Activated CD4-positive, alpha-beta T cell treated with anti-CD3 and anti-CD28 coated beads for 1 hour (primary cell): ENCODE data around the gene PCDHA5.

Experiments
- DNase-seq: peaks from one replicate; pipeline ENCODE4 v3.0.0-alpha.2; 2020

PCDHA5 gene

DNA sequence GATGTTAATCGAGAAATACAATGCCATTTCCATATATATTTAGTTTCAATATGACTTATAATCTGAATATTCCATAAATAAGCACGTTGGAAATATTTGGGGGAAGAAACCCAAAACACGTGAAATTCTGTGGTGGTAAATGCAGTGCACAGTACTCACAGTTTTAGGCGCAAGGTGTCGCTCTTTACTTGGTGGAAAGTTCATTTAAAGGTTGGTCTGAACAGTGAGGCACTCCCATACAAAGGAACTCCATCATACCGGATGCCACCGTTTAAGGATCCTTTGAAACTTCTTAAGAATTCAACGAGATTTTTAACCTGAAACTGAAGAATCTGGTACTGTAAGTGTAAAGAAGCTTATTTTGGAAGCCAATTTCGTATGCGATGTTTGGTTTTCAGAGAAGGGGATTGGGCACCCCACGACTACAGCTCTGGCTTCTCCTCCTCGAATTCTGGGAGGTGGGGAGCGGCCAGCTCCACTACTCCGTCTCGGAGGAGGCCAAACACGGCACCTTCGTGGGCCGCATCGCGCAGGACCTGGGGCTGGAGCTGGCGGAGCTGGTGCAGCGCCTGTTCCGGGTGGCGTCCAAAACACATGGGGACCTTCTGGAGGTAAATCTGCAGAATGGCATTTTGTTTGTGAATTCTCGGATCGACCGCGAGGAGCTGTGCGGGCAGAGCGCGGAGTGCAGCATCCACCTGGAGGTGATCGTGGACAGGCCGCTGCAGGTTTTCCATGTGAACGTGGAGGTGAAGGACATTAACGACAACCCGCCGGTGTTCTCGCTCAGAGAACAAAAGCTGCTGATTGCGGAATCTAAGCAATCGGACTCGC, 47.5 kb downstream of the PCDHA5 start, which contains the start of gene PCDHA11:
PCDHA11 (plus strand) TSS at position 237 of the 834 bp plus-strand sequence; CDS start at position 384, 147 bp downstream.
- DNase-seq = no peak

- DNase-seq = no peak
Observed at GRCh38 chr5:140869555-140869886, 48.1 kb downstream of the PCDHA5 start.

DNA sequence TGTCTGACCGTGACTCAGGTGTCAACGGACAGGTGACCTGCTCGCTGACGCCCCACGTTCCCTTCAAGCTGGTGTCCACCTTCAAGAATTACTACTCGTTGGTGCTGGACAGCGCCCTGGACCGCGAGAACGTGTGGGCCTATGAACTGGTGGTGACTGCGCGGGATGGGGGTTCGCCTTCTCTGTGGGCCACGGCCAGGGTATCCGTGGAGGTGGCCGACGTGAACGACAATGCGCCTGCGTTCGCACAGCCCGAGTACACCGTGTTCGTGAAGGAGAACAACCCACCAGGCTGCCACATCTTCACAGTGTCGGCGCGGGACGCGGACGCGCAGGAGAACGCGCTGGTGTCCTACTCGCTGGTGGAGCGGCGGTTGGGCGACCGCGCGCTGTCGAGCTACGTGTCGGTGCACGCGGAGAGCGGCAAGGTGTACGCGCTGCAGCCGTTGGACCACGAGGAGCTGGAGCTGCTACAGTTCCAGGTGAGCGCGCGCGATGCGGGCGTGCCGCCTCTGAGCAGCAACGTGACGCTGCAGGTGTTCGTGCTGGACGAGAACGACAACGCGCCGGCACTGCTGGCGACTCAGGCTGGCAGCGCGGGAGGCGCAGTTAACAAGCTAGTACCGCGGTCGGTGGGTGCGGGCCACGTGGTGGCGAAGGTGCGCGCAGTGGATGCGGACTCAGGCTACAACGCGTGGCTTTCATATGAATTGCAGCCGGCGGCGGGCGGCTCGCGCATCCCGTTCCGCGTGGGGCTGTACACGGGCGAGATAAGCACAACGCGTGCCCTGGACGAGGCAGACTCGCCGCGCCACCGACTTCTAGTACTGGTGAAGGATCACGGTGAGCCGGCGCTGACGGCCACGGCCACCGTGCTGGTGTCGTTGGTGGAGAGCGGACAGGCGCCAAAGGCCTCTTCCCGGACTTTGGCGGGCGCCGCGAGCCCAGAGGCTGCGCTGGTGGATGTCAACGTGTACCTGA, 49.1 kb downstream of the PCDHA5 start:
- no peak for DNase-seq
